ENCODE data around the gene ADAMTSL1.

The ADAMTSL1 gene

DNA sequence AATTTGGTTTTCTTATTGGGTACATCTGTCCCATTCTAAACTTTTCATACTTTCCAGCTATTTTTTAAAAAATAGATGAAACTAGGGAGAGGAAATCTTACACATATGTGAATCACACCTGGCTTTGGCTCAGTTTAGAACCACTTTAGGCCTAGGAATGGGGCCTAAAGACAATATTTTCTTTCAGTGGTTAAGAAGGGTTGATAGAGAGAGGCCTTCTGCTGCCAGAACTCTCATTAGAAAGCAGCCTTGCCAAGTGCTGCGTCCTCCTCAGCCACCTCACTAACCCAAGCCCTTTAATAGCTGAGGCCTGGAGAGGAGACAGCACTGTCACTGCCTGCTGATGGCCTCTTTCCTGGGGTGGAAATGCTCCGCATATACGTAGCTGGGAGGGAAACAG is 391.6 kb downstream of the ADAMTSL1 start:
- no peak overlapping the region for H3K4me3 ChIP-seq (ENCODE audit: low read depth, low read length)
- H3K36me3 ChIP-seq (ENCODE audit: control insufficient read depth in 2 of 2, insufficient read depth in 1 of 2, low read length in 2 of 2): no peaks in the 10 kb centered on the region
- H3K4me1 ChIP-seq (ENCODE audit: control insufficient read depth, insufficient read depth, low read length): no peaks in the 10 kb centered on the region
- CTCF ChIA-PET: no interaction called here
- H3K9me3 ChIP-seq (ENCODE audit: control insufficient read depth, insufficient read depth, low read depth, low read length): no peaks in the 10 kb centered on the region
- TF ChIP-seq ZNF677 (tag by site-specific recombination; IDR thresholded peaks at IDR 0.05) (no peak), ZNF416 (tag by site-specific recombination; IDR thresholded peaks at IDR 0.05) (no peak), ZNF146 (tag by site-specific recombination; IDR thresholded peaks at IDR 0.05) (no peak), ZNF223 (tag by site-specific recombination; IDR thresholded peaks at IDR 0.05) (no peak), ZNF132 (tag by site-specific recombination; IDR thresholded peaks at IDR 0.05; ENCODE audit: borderline replicate concordance) (no peak), ZFP41 (tag by site-specific recombination; IDR thresholded peaks at IDR 0.05; ENCODE audit: borderline replicate concordance) (no peak), ZNF791 (tag by site-specific recombination; IDR thresholded peaks at IDR 0.05) (no peak), HOXC10 (CRISPR knock-in tag; IDR thresholded peaks at IDR 0.05) (no peak), ZNF112 (tag by site-specific recombination; IDR thresholded peaks at IDR 0.05) (no peak)
- TF ChIP-seq, protein P1, sequence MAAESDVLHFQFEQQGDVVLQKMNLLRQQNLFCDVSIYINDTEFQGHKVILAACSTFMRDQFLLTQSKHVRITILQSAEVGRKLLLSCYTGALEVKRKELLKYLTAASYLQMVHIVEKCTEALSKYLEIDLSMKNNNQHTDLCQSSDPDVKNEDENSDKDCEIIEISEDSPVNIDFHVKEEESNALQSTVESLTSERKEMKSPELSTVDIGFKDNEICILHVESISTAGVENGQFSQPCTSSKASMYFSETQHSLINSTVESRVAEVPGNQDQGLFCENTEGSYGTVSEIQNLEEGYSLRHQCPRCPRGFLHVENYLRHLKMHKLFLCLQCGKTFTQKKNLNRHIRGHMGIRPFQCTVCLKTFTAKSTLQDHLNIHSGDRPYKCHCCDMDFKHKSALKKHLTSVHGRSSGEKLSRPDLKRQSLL (tag by site-specific recombination; IDR thresholded peaks at IDR 0.05): no peak
- TF ChIP-seq, protein P2, sequence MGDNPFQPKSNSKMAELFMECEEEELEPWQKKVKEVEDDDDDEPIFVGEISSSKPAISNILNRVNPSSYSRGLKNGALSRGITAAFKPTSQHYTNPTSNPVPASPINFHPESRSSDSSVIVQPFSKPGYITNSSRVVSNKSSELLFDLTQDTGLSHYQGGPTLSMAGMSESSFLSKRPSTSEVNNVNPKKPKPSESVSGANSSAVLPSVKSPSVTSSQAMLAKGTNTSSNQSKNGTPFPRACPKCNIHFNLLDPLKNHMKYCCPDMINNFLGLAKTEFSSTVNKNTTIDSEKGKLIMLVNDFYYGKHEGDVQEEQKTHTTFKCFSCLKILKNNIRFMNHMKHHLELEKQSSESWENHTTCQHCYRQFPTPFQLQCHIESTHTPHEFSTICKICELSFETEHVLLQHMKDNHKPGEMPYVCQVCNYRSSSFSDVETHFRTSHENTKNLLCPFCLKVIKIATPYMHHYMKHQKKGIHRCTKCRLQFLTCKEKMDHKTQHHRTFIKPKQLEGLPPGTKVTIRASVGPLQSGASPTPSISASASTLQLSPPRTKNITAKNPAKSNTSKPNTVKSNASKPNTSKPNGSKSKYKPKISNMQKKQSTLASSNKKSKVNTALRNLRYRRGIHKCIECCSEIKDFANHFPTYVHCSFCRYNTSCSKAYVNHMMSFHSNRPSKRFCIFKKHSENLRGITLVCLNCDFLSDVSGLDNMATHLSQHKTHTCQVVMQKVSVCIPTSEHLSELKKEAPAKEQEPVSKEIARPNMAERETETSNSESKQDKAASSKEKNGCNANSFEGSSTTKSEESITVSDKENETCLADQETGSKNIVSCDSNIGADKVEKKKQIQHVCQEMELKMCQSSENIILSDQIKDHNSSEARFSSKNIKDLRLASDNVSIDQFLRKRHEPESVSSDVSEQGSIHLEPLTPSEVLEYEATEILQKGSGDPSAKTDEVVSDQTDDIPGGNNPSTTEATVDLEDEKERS (tag by site-specific recombination; IDR thresholded peaks at IDR 0.05): no peak
- TF ChIP-seq, protein P3, sequence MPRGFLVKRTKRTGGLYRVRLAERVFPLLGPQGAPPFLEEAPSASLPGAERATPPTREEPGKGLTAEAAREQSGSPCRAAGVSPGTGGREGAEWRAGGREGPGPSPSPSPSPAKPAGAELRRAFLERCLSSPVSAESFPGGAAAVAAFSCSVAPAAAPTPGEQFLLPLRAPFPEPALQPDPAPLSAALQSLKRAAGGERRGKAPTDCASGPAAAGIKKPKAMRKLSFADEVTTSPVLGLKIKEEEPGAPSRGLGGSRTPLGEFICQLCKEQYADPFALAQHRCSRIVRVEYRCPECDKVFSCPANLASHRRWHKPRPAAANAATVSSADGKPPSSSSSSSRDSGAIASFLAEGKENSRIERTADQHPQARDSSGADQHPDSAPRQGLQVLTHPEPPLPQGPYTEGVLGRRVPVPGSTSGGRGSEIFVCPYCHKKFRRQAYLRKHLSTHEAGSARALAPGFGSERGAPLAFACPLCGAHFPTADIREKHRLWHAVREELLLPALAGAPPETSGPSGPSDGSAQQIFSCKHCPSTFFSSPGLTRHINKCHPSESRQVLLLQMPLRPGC (tag by site-specific recombination; IDR thresholded peaks at IDR 0.05): no peak
- TF ChIP-seq, protein P4, sequence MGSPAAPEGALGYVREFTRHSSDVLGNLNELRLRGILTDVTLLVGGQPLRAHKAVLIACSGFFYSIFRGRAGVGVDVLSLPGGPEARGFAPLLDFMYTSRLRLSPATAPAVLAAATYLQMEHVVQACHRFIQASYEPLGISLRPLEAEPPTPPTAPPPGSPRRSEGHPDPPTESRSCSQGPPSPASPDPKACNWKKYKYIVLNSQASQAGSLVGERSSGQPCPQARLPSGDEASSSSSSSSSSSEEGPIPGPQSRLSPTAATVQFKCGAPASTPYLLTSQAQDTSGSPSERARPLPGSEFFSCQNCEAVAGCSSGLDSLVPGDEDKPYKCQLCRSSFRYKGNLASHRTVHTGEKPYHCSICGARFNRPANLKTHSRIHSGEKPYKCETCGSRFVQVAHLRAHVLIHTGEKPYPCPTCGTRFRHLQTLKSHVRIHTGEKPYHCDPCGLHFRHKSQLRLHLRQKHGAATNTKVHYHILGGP (tag by site-specific recombination; IDR thresholded peaks at IDR 0.05): no peak
- POLR2A ChIA-PET: no interaction called here
- H3K27ac ChIP-seq (ENCODE audit: extremely low read depth, low read depth, low read length): no peak overlapping the region

DNA sequence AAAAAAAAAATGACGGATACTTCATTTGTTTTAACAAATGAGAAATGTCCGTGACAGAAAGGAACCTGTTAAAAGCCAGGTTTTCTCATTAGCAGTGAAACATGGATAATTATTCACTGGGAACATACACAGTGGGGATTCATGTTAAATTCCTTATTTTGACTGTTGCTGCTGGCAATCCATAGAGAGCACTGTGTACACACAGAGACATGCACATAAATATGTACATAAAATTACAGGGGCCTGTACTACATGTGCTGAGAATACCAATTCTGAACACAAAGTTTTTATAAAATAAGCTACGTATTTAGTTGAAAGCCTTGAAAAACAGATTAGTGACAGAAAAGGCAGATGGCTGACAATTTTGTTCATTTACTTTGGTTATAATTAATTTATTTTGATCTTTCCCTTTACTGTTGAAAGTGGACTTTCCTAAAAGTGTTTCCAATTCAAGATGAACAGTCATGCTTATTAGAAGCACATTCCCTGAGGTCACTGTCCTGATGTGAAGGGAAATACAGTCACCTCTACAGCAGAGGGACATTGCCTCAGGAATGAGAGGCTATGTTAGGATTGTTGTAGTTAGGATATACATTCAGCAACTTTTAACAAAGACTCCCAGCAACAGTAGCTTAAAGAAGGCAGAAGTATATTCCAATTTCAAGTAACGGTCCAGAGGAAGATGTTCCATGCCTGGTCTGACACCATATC is 392.3 kb downstream of the ADAMTSL1 start:
- ChIA-PET CTCF (interaction anchor here (0.6 kb wide), 1 partner anchor 1125 kb away, joined by 5 read pairs; no protein-coding TSS in a partner anchor), POLR2A (no interaction called here)
- Histone ChIP-seq H3K9me3 (ENCODE audit: control insufficient read depth, insufficient read depth, low read depth, low read length) (no peaks in the 10 kb centered on the region), H3K4me1 (ENCODE audit: control insufficient read depth, insufficient read depth, low read length) (no peaks in the 10 kb centered on the region), H3K4me3 (ENCODE audit: low read depth, low read length) (no peak overlapping the region), H3K27ac (ENCODE audit: extremely low read depth, low read depth, low read length) (no peak overlapping the region), H3K36me3 (ENCODE audit: control insufficient read depth in 2 of 2, insufficient read depth in 1 of 2, low read length in 2 of 2) (no peaks in the 10 kb centered on the region)
- no peak for TF ChIP-seq ZNF155 (tag by site-specific recombination; IDR thresholded peaks at IDR 0.05)
- TF ChIP-seq ZNF423 (tag by site-specific recombination; IDR thresholded peaks at IDR 0.05): no peak
- TF ChIP-seq ZNF624 (tag by site-specific recombination; IDR thresholded peaks at IDR 0.05): no peak
- no peak for TF ChIP-seq ZNF341 (tag by site-specific recombination; IDR thresholded peaks at IDR 0.05; ENCODE audit: low read depth)
- TF ChIP-seq, protein P5, sequence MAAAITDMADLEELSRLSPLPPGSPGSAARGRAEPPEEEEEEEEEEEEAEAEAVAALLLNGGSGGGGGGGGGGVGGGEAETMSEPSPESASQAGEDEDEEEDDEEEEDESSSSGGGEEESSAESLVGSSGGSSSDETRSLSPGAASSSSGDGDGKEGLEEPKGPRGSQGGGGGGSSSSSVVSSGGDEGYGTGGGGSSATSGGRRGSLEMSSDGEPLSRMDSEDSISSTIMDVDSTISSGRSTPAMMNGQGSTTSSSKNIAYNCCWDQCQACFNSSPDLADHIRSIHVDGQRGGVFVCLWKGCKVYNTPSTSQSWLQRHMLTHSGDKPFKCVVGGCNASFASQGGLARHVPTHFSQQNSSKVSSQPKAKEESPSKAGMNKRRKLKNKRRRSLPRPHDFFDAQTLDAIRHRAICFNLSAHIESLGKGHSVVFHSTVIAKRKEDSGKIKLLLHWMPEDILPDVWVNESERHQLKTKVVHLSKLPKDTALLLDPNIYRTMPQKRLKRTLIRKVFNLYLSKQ (tag by site-specific recombination; IDR thresholded peaks at IDR 0.05; ENCODE audit: borderline replicate concordance): no peak
- TF ChIP-seq BCL11B (tag by site-specific recombination; IDR thresholded peaks at IDR 0.05; ENCODE audit: low read depth): no peak
- no peak for TF ChIP-seq ZNF302 (tag by site-specific recombination; IDR thresholded peaks at IDR 0.05; ENCODE audit: low read depth)
- no peak for TF ChIP-seq ZNF600 (tag by site-specific recombination; IDR thresholded peaks at IDR 0.05)
- TF ChIP-seq, protein P6, sequence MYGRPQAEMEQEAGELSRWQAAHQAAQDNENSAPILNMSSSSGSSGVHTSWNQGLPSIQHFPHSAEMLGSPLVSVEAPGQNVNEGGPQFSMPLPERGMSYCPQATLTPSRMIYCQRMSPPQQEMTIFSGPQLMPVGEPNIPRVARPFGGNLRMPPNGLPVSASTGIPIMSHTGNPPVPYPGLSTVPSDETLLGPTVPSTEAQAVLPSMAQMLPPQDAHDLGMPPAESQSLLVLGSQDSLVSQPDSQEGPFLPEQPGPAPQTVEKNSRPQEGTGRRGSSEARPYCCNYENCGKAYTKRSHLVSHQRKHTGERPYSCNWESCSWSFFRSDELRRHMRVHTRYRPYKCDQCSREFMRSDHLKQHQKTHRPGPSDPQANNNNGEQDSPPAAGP (tag by site-specific recombination; IDR thresholded peaks at IDR 0.05): no peak
- TF ChIP-seq ZNF501 (tag by site-specific recombination; IDR thresholded peaks at IDR 0.05): no peak
- TF ChIP-seq ZNF140 (tag by site-specific recombination; IDR thresholded peaks at IDR 0.05): no peak
- TF ChIP-seq IKZF3 (tag by site-specific recombination; IDR thresholded peaks at IDR 0.05): no peak
- no peak for TF ChIP-seq ZNF16 (tag by site-specific recombination; IDR thresholded peaks at IDR 0.05; ENCODE audit: low read depth)
- no peak for TF ChIP-seq ZNF248 (tag by site-specific recombination; IDR thresholded peaks at IDR 0.05)
